A549 treated with GW870086 at 1 μM for 4 hours (cell line): Measurements from ENCODE around the gene OR2T4. TPM values are rescaled to one million over a fixed set of nuclear protein-coding genes. Genes with fewer than 3 reads are reported as not detected.

Experiments
- total RNA-seq: library from RNA; stranded (reverse); fragments of 200-300 nt; extraction: Qiagen RNA extraction; gene quantifications from 5 replicates; pipeline ENCODE4 v1.2.3, GENCODE V29; 2022; ENCODE audit warnings: low read depth

Gene OR2T4
- not detected in 5 replicates for total RNA-seq

GRCh38 chr1:248361121-248361715, at the start of gene OR2T4:
Gene OR2T4 (plus strand): TSS chr1:248361665. CDS start chr1:248361665, 0 bp downstream.

GRCh38 chr1:248324468-248324867, 37.0 kb upstream of the OR2T4 start, which contains the start of gene OR2M7:
Gene OR2M7 (minus strand): TSS chr1:248324568. CDS start chr1:248324568, 0 bp downstream.

GRCh38 chr1:248348475-248348874, 13.0 kb upstream of the OR2T4 start, which contains the start of gene OR14C36:
Gene OR14C36 (plus strand): TSS chr1:248348775. CDS start chr1:248348775, 0 bp downstream.

GRCh38 chr1:248375446-248375845, 14.0 kb downstream of the OR2T4 start, which contains the start of gene OR2T6:
Gene OR2T6 (plus strand): TSS chr1:248375746. CDS start chr1:248387609, 11,863 bp downstream.

GRCh38 chr1:248402748-248403147, 41.3 kb downstream of the OR2T4 start, which contains the start of gene OR2T1:
Gene OR2T1 (plus strand): TSS chr1:248403048. CDS start chr1:248406148, 3,100 bp downstream.

Other genes starting within 250 kb of the OR2T4 start
- not detected in 5 replicates for gene OR2M5, start 216.5 kb upstream of the OR2T4 start, total RNA-seq
- not detected in 5 replicates for gene OR2M2, start 186.8 kb upstream of the OR2T4 start, total RNA-seq
- not detected in 5 replicates for gene OR2M3, start 164.4 kb upstream of the OR2T4 start, total RNA-seq
- gene OR2M4, start 130.2 kb upstream of the OR2T4 start, total RNA-seq: not detected in 5 replicates
- gene OR2T33, start 83.7 kb upstream of the OR2T4 start, total RNA-seq: not detected in 5 replicates
- not detected in 5 replicates for gene OR2T12, start 58.2 kb upstream of the OR2T4 start, total RNA-seq
- gene OR2M7, start 37.1 kb upstream of the OR2T4 start, total RNA-seq: not detected in 5 replicates
- not detected in 5 replicates for gene OR14C36, start 12.9 kb upstream of the OR2T4 start, total RNA-seq
- gene OR2T6, start 14.1 kb downstream of the OR2T4 start, total RNA-seq: not detected in 5 replicates
- not detected in 5 replicates for gene OR2T1, start 41.4 kb downstream of the OR2T4 start, total RNA-seq
- gene OR2T2, start 84.0 kb downstream of the OR2T4 start, total RNA-seq: not detected in 5 replicates
- not detected in 5 replicates for gene OR2T3, start 111.7 kb downstream of the OR2T4 start, total RNA-seq
- not detected in 5 replicates for gene OR2T5, start 126.9 kb downstream of the OR2T4 start, total RNA-seq
- not detected in 5 replicates for gene OR2G6, start 146.4 kb downstream of the OR2T4 start, total RNA-seq
- gene OR2T29, start 201.1 kb downstream of the OR2T4 start, total RNA-seq: not detected in 5 replicates
- gene OR2T34, start 213.1 kb downstream of the OR2T4 start, total RNA-seq: not detected in 5 replicates
- gene OR2T10, start 236.0 kb downstream of the OR2T4 start, total RNA-seq: not detected in 5 replicates